GM18519 (cell line): Measurements from ENCODE around the gene CRADD.

Experiments used
- ATAC-seq: cut with Tn5 transposase; IDR thresholded peaks from one replicate; pipeline ENCODE4 v1.9.1; 2021; ENCODE audit warnings: mild to moderate bottlenecking, moderate library complexity; ENCODE audit not compliant: unreplicated experiment, low FRiP score

CRADD gene

DNA sequence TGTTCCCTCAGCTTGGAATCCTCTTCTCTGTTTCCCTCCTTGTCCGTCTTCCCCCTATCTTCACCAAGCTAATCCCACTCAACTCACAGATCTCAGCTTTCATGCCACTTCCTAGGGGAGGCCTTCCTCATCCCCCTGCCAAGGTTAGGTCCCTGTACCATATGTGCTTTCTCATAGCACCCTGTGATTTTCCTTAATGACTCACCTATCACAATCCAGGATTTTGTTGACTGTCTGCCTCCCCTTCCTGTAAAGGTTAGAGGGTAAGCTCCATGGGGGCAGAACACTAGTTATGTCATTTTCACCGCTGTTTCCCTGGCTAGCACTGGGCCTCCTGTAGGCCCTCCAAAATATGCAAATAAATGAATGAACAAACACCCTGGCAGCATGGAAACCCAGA, 57.6 kb downstream of the CRADD start:
- ATAC-seq: no peak

DNA sequence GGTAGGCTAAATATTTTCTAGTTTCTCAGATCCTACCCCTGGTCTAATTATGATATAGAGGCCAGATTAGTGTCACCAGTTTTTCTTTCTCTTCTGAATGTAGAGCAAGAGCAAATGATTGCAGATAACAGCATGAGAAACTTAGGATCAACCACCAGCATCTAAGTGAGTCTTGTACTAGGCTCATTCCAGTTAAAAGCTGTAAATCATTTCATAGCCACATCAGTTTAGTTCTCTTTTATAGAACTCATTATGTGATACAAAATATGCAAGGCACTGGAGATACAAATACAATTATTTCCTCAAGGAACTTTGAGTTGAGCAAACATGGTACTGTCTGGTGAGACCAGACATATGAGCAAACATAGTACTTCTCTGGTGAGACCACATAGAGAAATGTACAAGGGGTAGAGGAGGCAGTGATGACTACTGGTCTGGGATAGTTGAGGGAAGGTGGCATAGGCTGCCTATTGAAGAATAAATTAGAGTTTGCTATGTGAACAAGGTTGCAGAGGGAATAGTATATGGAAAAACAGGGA, 59.5 kb downstream of the CRADD start:
- no peak for ATAC-seq

DNA sequence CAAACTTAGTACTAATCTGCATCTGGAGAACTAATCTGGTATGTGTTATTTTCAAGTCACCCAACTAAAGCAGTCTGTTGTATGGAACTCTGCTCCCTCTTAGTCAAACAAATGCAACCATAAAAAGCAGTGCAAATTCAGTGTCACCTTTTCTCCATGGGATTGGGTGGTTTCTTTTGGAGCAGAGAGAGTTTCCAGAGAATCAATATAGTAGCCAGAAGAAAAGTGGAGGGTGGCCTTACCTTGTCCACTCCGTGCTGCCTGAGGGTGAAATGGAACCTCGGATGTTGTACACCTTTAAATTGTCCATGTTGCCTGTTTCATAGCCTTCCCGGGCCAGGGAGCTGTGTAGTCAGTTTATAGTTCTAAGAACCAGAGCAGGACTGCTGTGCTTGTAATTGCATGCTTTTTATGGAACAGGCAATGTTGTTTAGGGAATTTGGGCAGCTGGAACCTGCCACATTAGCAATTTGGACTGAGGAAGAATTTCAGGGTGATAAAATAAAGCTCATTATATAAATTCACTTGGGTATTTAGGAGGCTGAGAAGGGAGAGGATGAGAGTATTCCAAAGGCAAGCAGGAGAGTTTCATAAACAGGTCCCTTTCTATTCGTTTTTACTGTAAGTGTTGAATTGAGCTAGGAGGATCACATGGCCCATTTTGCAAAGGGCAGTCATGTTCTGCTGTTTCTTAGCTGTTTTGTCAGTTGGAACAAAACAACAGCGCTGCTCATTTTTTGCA, 60.5 kb downstream of the CRADD start:
- no peak for ATAC-seq

DNA sequence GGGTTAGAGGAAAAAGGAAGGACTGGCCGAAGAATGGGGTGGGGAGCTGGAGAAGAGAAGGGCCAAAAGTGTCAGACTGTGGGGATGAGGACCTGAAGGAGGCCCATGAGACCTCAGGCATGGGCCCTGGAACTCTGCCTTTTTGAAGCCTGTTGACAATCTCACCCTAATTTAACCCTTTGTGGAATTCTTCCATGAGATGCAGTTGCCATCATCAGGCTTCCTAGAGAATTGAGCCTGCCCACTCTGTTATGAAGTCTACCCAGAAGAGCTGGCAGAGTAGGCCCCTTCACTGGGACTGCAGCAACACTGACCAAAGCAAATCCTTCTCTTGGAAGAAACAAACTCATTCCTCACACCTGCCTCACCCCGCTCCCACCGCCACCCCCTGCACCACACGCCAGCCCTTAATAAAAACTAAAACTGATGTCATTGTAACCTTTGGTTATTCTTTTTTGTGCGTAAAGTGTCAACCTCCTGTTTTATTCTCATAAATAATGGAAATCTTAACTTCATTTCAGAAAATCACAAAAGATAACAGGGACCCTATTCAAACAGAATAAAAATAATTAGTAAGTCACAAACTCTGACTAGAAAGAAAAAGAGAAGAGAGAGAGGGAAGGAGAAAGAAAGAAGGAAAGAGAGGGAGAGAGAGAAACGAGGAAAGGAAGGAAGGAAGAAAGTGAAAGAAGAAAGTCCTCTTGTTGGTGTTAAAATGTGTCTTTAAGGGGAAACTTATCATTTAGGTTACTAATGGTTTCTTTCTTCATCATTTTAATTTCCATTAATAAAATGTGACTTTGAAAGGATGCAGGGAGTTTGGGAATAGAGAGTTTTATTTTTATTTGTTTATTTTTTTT, 61.3 kb downstream of the CRADD start:
- no peak for ATAC-seq

DNA sequence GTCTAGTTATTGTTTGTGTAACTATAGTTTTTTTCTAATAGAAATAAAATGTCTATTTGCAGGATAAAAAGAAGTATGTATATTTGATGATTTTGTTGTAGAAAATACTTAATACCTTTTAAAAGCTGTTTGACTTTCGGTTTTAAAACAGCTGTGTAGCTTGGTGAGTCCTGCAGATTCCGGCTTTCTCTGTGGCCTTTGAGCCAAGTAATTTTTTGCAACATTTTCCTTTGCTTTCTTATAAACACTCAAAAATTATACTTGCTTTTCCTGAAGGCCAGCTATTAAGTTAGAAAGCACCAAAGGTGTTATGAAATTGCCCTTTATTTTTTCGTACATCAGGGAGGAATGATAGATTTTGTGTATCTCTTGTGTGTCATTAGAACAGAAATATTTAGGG, 63.6 kb downstream of the CRADD start:
- ATAC-seq: no peak

DNA sequence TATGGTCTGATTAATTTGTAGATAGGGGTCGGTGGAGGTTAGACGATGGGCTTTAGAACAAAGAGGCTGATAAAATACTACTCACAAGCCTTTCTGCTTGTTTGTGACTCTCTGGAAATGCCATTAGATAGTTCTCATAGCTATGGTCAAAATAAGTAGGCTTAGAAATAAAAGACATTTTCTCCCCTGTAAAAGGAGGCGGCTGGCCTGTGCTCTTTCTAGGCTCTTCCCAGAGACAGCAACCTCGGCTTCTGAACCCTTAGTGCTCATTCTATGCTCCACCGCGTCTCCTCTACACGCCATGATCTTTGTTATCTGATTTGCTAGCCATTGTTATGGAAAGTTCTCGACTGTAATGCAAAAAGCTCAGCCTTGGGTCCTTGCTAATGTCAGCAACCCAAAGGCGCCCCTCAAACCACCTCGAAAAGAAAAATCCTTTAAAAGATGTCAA, 64.5 kb downstream of the CRADD start:
- ATAC-seq: peak; percentile 26

DNA sequence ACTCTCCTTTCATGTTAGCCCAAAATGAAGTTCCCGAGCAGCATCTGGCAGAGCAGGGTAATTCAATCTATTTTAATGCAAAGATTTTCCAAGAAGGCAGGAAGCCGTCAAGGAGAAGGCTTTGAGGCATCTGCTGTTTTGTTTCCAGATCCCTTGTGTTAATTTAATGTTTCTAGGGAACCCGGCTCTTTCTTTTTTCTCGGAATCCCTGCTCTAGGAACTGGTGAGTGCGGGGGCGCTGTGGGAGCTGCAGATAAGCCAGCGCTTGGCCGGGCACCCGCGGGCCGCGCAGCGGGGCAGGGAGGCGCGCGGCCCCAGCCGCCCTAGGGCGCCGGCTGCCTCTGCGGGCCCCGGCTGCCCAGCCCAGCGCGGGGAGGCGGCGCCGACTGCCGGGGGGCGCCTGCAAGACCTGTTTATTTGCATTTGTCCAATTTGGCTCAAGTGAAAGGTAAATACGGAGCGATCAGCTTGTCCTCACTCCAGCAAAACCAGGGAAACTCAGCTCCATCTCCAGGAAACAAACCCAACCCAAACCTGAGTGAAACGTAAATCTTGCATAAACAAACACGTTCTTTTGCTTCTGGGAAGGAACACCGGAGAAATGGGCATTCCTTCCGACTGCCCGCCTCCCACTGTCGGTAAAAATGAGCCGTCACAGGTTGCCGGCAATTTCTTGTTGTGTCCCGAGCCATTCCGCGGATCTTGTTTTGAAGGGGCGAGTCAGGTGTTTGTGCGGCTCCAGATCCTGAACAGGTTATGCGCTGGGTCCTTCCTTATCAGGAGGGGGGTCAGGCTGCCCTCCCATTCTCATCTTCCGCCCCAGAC, 65.1 kb downstream of the CRADD start:
- ATAC-seq: peak; percentile 42

DNA sequence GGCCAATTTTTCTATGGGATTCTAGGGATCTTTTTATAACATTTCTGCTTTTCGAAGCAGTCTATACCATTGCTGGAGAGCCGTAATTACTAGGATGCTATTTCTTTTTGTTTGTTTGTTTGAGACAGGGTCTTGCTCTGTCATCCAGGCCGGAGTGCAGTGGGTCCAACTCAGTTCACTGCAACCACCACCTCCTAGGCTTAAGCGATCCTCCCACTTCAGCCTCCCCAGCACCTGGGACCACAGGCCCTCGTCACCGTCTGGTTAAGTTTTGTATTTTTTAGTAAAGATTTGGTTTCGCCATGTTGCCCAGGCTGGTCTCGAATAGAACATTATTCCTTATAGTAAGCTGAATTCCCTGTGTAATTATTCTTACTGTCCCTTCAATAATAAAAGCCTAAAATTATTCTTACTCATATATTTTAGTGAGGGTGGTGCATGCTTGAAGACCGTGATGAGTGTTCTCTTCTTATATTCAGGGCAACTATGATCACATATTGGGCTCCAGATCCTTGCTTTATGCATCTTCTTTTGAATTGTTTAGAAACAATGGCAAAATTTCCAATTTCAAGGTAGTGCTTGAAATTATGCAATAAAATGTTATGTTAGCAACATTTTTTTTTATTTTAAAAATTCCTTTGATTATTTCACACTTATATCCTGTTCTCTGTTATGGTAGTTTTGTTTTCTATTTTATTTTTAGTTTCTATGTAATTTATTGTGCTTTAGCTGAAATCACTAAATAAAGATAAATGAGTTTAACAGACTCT, 66.2 kb downstream of the CRADD start:
- ATAC-seq: no peak

DNA sequence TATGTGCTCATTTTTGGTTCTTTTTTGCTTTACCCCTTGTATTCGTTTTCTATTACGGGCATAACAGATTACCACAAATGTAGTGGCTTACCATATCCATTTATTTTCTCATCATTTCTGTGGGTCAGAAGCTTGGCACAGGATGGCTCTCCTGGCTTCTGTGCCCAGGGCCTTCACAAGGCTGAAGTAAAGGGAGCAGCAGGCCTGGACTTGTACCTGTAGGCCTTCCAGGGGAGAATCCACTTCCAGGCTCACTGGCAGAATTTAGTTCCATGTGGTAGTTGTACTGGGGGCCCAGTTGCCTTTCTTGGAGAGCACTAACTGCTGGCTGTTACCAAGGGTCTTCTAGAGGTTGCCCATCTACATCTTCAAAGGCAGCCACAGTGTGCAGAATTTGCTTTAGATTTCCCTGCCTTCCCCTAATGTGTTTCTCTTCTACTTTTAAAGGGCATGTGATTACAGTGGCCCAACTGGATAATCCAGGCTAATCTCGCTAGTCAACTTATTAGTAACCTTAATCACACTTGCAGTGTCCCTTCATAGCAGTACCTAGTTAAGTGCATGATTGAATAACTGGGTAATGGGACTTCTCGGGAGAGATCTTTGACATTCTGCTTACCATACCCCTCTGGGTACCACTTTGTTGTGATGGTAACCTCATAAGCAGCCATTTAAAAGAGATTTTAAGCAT, 67.0 kb downstream of the CRADD start:
- no peak for ATAC-seq

DNA sequence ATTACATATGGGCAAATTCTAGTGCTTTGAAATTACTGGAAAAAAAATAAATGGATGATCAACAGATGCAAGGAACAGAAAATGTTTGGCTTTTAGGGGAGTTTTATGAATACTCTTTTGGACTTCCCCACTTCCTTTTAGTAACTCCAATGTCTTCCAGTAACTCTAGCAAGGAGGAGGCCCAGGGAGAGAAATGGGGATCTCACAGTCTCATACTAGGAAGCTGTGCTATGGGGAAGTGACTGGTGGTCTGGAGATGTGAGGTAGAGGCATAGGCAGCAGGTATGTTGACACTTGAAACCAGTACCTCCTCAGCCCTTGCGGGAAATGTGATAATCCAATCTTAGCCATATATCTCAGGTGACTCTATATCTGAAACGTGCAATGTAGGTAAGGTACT, 68.1 kb downstream of the CRADD start:
- no peak for ATAC-seq

DNA sequence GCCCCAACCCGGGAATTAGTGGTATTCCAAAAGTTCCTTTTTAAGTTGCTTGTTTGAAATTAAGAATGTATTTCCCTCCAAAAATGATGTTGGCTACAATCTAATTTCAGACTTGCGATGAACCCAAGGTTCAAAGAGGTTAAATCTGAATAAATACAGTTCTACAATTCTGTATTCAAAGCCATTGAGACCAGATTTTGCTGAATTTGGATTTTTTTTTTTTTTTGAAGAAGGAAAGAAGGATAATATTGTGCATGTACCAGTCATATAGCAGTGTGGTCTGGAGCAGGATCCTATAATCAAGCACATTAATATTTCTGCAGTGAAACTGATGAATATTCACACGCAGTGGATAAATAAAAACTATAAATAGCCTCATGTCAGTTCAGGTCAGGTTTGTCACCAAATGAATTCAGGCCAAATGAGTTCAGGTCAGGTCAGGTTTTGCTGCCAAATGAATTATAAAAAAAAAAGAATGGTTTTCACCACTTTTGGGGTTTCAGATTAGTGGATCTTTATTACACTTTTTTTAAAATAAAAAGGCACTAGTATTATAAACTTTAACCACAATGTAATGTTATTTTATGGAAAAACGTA, 69.5 kb downstream of the CRADD start:
- ATAC-seq: no peak

DNA sequence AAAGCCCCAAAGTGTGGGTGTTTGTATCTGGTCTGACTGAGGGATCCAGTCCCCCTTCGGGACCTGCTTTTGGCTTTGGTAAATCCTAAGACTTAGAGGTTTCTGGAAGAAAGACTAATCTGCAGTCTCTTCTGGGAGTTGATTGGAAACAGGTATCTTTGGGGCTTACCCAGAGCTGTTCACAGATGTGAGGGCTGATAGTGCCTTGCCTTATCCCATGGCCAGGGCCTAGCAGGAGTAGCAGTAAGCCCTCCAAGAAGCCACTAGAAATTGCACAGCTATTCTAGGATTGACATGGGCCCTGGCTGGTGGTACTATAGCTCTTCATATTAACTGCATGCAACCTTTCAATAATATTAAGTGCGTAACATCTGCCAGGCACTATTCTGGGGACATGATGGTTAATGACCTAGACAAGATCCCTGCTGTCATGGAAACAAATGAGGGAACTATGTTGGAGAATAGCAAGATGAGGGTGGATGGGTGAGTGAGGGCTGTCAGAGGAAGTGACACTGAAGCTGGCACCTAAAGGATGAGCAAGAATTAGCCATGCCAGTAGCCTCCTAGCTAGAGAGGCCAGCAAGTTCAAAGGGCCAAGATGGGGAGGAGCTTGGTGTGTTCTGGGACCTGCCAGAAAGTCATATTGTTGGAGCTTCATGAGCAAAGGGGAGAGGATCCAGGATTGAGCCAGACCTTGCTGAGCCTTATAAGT, 71.7 kb downstream of the CRADD start:
- no peak for ATAC-seq

DNA sequence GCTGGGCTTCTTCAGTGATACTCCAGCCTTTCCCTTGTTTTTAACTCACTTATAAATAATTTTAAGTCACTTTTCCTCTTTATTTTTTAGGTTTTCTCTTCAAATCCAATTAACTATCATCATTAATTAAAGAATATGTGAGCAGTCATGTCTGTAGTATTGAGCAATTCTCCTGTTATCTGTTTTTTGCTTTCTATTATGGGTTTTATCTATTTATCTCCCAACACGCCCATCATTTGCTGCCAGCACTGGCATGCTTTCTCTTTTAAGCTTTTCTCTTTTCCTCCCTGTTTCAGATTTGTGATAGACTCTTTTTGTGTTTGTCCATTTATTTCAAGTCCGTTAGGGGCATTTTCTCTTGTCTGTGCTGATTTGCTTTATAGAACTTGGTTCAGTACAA, 72.3 kb downstream of the CRADD start:
- ATAC-seq: no peak

DNA sequence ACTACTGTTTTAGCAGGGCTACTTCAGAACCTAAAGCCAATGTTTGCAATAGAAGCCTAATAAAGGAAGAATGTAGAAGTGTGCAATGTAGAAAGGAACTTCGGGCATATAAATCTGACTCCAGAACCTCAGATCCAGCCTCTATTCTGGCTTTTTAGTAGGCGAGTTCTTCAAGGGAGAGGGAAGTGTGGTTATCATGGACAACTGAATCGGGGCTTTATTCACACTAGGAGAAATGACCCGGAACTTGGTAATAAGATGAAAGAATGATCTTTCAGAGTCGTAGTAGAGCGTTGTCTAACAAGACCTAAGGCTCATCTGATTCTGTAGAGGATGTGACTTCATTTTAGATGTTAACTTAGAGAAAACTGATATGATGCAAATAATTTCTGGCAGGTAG, 72.9 kb downstream of the CRADD start:
- ATAC-seq: no peak

DNA sequence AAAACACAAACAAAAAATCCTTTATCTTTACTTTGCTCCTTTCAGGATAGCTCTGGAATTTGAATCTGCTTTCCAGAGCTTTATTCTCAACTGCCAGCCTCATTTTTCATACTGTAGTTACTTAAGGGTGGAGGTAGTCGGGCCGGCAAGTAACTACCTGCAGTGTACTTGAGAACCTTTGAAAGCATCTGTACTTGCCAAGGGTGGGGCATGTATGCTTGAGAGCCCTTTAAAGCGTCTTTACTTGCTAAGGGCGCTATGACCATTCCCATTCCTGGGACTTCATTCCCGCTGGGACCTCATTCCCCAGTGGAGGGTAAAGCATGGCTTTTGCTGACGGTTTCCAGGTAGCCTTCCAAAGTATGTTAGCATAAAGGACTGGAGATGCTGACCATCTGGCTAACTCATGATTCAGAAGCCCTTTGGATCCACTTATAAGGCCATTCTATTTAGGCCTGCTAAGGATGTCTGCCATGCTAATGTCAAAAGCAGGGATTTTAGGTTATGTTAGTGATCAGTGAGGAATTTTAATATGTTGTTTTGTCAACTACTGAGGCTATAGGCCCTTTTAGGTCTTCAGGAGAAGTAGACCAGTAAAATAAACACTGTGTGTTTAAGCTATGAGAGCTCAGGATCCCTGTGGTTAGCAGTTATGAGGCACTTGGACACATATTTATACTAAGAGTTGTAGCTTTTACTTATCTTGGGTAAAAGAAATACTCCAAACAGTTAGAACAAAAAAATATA, 74.9 kb downstream of the CRADD start:
- no peak for ATAC-seq

DNA sequence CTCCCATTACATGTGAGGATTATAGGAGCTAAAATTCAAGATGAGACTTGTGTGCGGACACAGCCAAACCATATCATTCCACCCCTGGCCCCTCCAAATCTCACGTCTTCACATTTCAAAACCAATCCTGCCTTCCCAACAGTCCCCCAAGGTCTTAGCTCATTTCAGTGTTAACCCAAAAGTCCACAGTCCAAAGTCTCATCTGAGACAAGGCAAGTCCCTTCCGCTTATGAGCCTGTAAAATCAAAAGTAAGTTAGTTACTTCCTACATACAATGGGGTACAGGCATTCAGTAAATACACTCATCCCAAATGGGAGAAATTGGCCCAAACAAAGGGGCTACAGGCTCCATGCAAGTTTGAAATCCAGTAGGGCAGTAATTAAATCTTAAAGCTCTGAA, 76.1 kb downstream of the CRADD start:
- no peak for ATAC-seq

DNA sequence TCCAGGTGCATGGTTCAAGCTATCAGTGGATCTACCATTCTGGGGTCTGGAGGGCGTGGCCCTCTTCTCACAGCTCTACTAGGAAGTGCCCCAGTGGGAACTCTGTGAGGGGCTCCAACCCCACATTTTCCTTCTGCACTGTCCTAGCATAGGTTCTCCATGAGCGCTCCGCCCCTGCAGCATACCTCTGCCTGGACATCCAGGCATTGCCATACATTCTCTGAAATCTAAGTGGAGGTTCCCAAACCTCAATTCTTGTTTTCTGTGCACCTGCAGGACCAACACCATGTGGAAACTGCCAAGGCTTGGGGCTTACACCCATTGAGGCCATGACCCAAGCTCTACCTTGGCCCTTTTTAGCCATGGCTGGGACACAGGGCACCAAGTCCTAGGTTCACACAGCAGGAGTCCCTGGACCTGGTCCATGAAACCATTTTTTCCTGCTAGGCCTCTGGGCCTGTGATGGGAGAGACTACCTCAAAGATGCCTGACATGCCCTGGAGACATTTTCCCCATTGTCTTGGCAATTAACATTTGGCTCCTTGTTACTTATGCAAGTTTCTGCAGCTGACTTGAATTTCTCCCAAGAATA, 76.8 kb downstream of the CRADD start:
- no peak for ATAC-seq
